PFSK-1 (cell line): ENCODE data around the gene SPRY1.

ENCODE experiments used
- POLR2AphosphoS5 ChIP-seq: IDR thresholded peaks from 2 replicates; pipeline ENCODE4 v1.6.1; 2012; ENCODE audit warnings: low read depth, mild to moderate bottlenecking, control low read depth, low read length, moderate library complexity
- TAF1 ChIP-seq: IDR thresholded peaks from 2 replicates; pipeline ENCODE4 v1.6.1; 2012; ENCODE audit warnings: low read length, control low read depth, borderline replicate concordance; ENCODE audit not compliant: insufficient read depth

GRCh38 chr4:123433976-123434375 lies 37.4 kb downstream of the SPRY1 start:
- TF ChIP-seq POLR2AphosphoS5 = no peak
- no peak for TF ChIP-seq TAF1
